ENCODE results near the gene PPP1R18.
"Not testable (repeated sequence)": the region's sequence is repeated elsewhere in the genome, so short reads cannot be mapped to it uniquely, and the experiment has no call there.

The PPP1R18 gene

DNA sequence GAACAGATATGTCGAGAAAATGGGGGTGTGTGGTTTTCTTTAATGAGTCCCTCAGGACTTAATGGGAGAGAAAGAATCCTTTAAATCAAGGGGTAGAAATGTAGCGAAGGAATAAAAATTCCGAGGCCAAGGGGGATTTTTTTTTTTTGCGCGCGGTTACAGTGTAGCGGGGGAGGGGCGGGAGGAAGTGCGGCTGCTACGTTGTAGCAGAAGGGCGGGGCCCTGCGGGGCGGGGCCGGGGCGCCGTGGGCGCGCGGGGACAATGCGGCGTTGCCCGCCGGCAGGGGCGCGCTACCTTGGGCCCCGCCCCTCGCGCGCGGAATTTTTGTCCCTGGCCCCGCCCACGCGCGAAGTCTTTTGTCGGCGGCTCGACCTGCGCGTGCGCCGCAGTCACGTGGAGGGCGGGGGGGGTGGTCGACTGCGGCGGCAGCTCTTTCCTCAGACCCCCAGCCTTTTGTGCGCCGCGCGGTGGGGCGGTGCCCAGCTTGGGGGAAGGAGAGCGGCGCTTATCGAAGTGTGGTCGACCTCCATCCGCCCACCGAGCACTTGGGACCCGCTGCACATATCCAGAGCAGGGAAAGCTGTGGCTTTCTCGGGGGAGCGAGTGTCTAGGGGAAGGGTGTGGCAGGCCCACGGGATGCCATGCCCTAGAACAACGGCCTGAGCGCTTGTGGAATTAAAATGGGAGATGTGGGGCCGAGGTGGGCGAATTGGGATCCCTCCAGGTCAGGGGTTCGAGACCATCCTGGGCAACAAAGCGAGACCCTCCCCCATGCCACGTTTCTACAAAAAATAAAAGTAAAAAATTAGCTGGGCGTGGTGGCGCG is 35.0 kb upstream of the PPP1R18 start:
- peak overlapping the region; percentile 88 for H3K4me3 ChIP-seq (ENCODE audit: low read depth, low read length)
- TF ChIP-seq, protein P1, sequence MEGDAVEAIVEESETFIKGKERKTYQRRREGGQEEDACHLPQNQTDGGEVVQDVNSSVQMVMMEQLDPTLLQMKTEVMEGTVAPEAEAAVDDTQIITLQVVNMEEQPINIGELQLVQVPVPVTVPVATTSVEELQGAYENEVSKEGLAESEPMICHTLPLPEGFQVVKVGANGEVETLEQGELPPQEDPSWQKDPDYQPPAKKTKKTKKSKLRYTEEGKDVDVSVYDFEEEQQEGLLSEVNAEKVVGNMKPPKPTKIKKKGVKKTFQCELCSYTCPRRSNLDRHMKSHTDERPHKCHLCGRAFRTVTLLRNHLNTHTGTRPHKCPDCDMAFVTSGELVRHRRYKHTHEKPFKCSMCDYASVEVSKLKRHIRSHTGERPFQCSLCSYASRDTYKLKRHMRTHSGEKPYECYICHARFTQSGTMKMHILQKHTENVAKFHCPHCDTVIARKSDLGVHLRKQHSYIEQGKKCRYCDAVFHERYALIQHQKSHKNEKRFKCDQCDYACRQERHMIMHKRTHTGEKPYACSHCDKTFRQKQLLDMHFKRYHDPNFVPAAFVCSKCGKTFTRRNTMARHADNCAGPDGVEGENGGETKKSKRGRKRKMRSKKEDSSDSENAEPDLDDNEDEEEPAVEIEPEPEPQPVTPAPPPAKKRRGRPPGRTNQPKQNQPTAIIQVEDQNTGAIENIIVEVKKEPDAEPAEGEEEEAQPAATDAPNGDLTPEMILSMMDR (conservative IDR thresholded peaks at IDR 0.05; ENCODE audit: low read depth, low read length) = peak; percentile 32
- DNase-seq (ENCODE audit: low read depth) = peak; percentile 93

DNA sequence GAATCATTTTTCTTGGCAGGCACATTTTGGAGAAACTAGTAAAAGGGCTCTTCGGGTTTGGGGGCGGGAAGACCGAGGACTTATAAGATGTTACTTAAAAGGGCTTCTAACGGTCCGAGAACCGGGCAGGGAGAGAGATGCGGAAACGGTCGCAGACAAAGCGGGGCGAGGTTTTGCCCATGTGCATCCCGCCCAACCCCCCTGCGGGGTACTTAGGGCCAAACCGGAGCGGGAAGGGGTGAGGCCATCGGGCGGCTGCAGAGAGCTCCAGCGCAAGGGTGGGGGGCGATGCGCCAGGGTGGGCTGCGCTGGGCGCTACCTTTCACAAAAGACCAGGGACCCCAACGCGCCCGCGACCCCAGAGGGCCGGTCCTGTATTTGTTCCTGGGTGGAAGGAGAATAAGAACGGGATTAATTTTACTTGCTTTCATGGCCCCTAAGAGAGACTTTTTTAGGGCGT is 34.3 kb upstream of the PPP1R18 start:
- TF ChIP-seq, protein P1 (conservative IDR thresholded peaks at IDR 0.05; ENCODE audit: low read depth, low read length) = no peak
- DNase-seq (ENCODE audit: low read depth) = peak; percentile 41
- H3K4me3 ChIP-seq (ENCODE audit: low read depth, low read length) = peak overlapping the region; percentile 88

DNA sequence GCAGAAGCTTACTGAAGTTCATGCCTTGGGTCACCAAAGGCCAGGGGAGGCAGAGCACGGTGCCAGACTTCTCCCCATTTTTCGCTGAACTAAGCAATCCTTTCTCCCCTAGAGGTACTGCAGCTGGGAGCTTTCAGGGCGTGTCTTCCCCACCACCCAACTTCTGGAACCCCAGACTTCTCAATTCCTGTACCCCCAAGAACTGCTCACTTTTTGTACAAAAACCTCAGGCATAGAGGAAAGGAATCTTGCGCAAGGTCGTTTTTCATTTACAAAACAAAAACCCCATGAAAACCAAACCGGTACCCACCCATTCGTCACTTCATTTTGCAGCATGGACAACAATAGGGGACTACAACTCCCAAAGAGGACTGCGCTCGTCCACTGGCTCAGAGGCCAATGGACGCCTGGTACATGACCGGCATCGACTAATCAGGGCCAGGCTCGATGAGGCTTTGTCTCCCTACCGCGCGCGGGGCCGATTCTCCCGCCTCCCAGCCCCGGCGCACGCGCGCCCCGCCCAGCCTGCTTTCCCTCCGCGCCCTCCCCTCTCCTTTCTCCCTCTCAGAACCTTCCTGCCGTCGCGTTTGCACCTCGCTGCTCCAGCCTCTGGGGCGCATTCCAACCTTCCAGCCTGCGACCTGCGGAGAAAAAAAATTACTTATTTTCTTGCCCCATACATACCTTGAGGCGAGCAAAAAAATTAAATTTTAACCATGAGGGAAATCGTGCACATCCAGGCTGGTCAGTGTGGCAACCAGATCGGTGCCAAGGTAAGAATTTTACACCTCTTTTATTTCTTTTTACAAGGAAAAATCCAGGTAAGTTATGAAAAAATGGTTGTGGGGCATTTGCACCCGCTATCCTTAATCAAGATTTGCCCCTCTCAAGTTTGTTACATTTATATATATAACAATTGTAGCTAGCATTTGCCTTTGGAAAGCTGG is 33.6 kb upstream of the PPP1R18 start, which contains the start of gene TUBB:
TSS of gene TUBB (plus strand) at position 562 of the 947 bp plus-strand sequence. CDS start at position 717, 155 bp downstream.
- TF ChIP-seq, protein P1 (conservative IDR thresholded peaks at IDR 0.05; ENCODE audit: low read depth, low read length) = peak; percentile 20
- DNase-seq (ENCODE audit: low read depth) = peak; percentile 99

DNA sequence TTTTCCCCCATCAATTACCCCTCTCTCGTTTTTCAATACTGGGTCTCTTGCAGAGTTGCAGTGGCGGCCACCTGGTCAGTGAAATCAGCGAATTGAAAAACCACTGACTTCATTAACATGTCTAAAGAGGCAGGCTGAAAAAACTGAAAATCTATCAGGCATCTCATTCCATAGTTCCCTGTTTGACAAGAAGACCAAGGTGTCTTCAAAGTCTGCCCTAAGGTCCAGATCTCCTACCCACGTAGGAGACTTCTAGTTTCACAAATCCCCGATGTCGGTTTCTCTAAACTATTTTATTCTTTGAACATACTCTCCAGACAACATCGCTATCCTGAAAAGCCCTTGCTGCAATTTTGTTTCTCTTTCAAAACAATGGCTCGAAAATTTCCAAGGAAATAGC is 32.9 kb upstream of the PPP1R18 start:
- peak overlapping the region; percentile 88 for H3K4me3 ChIP-seq (ENCODE audit: low read depth, low read length)
- DNase-seq (ENCODE audit: low read depth) = no peak
- TF ChIP-seq, protein P1 (conservative IDR thresholded peaks at IDR 0.05; ENCODE audit: low read depth, low read length) = no peak

More for the DNA sequence above, 33.6 kb upstream of the PPP1R18 start, which contains the start of gene TUBB:
- peak within 1 kb of the TSS; percentile 88 for H3K4me3 ChIP-seq (ENCODE audit: low read depth, low read length)

DNA sequence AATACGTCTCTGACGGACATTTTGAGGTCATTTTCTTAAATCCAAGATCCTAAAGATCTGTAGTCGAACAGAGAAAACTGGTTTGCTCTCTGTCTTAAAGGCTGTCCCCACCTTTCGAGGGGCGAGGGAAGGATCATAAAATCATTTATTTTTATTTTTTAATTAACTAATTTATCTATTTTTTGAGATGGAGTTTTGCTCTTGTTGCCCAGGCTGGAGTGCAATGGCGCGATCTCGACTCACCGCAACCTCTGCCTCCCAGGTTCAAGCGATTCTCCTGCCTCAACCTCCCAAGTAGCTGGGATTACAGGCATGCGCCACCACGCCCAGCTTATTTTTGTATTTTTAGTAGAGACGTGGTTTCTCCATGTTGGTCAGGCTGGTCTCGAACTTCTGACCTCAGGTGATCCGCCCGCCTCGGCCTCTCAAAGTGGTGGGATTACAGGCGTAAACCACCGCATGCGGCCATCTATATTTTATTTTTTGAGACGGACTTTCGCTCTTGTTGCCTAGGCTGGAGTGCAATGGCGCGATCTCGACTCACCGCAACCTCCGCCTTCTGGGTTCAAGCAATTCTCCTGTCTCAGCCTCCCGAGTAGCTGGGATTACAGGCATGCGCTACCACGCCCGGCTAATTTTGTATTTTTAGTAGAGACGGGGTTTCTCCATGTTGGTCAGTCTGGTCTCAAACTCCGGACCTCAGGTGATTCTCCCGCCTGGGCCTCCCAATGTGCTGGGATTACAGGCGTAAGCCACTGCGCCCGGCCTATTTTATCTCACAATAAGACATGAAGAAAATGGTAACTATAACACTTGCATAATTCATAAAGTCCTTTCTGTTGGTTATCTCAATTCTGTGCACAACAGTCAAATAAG is 31.6 kb upstream of the PPP1R18 start:
- not testable (repeated sequence) for DNase-seq (ENCODE audit: low read depth)
- H3K4me3 ChIP-seq (ENCODE audit: low read depth, low read length) = peak overlapping the region; percentile 41

- H3K4me3 ChIP-seq (ENCODE audit: low read depth, low read length) = peak within 1 kb of the TSS; percentile 84
- peak; percentile 100 for DNase-seq (ENCODE audit: low read depth)
- TF ChIP-seq, protein P1 (conservative IDR thresholded peaks at IDR 0.05; ENCODE audit: low read depth, low read length) = peak; percentile 41
Observed at GRCh38 chr6:30717129-30717844, 30.8 kb upstream of the PPP1R18 start, which contains the start of gene MDC1. Gene MDC1, minus strand, starts transcription at chr6:30717281. Its CDS starts 2,106 bp downstream, at chr6:30715175.

Measured in choroid plexus epithelial cell (primary cell).